Measurements from ENCODE around the gene OR52H1. TPM values are rescaled to one million over a fixed set of nuclear protein-coding genes. Genes with fewer than 3 reads are reported as not detected.

Gene OR52H1
- polyA plus RNA-seq, 1 of the 3 experiments (the other 2 are of a cell fraction): not detected

GRCh38 chr11:5592615-5593014 is 44.3 kb upstream of the OR52H1 start:
- Histone ChIP-seq H3K4me3 (ENCODE audit: low read depth in 2 of 2, low read length in 1 of 2) (no peak overlapping the region), H3K4me1 (ENCODE audit: control insufficient read depth in 1 of 2, insufficient read depth in 2 of 2, low read depth in 1 of 2, low read length in 1 of 2) (no peaks in the 10 kb centered on the region), H4K20me1 (ENCODE audit: insufficient read depth) (no peaks in the 10 kb centered on the region), H3K9ac (no peak overlapping the region), H3F3A (replicated peaks; ENCODE audit: insufficient read depth) (no peaks in the 10 kb centered on the region), H3K79me2 (ENCODE audit: insufficient read depth) (no peaks in the 10 kb centered on the region), H3K27ac (ENCODE audit: low read depth in 2 of 2, low read length in 1 of 2) (no peak overlapping the region), H3K4me2 (no peak overlapping the region), H3K9me3 (no peaks in the 10 kb centered on the region), H3K27me3 (ENCODE audit: insufficient read depth) (peaks cover 29% of the 10 kb centered on the region), H2AFZ (ENCODE audit: low read depth) (no peak overlapping the region), H3K9me2 (no peaks in the 10 kb centered on the region), H3K36me3 (replicated peaks in 1 of 2; ENCODE audit: control insufficient read depth in 1 of 2, insufficient read depth in 2 of 2, low read length in 1 of 2) (no peaks in the 10 kb centered on the region)
- POLR2A ChIA-PET: no interaction called here
- CTCF ChIA-PET: interaction anchor here (1.7 kb wide), 1 partner anchor 7 kb away, joined by 4 read pairs; no protein-coding TSS in a partner anchor
- no peak for DNase-seq
- WGBS (ENCODE audit: low lambda C conversion rate): 10% methylated on average over 5 of the region's 5 CpGs
- TF ChIP-seq RFX5 (IDR thresholded peaks at IDR 0.05; ENCODE audit: low read length) (no peak), ZBTB33 (IDR thresholded peaks at IDR 0.05; ENCODE audit: borderline replicate concordance, low read depth) (no peak), FOSL2 (IDR thresholded peaks at IDR 0.05; ENCODE audit: borderline replicate concordance, low read depth) (no peak), RCOR1 (IDR thresholded peaks at IDR 0.05; ENCODE audit: low read length) (no peak), POLR2AphosphoS5 (IDR thresholded peaks at IDR 0.05; ENCODE audit: low read depth, low read length) (no peak), TEAD4 (IDR thresholded peaks at IDR 0.05; ENCODE audit: borderline replicate concordance, insufficient read depth) (no peak), GATA2 (CRISPR knock-in tag; IDR thresholded peaks at IDR 0.05) (no peak), FOXM1 (IDR thresholded peaks at IDR 0.05; ENCODE audit: low read depth) (no peak), USF1 (IDR thresholded peaks at IDR 0.05; ENCODE audit: borderline replicate concordance, low read depth) (no peak), SMC3 (IDR thresholded peaks at IDR 0.05; ENCODE audit: low read depth, low read length) (no peak), FOXJ3 (CRISPR knock-in tag; IDR thresholded peaks at IDR 0.05) (no peak), RXRA (IDR thresholded peaks at IDR 0.05; ENCODE audit: borderline replicate concordance, low read depth) (no peak)
- TF ChIP-seq, protein P1, sequence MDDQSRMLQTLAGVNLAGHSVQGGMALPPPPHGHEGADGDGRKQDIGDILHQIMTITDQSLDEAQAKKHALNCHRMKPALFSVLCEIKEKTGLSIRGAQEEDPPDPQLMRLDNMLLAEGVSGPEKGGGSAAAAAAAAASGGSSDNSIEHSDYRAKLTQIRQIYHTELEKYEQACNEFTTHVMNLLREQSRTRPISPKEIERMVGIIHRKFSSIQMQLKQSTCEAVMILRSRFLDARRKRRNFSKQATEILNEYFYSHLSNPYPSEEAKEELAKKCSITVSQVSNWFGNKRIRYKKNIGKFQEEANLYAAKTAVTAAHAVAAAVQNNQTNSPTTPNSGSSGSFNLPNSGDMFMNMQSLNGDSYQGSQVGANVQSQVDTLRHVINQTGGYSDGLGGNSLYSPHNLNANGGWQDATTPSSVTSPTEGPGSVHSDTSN (IDR thresholded peaks at IDR 0.05): no peak

- H3K9ac ChIP-seq: no peak overlapping the region
- POLR2A ChIA-PET: no interaction called here
- CTCF ChIA-PET: interaction anchor here (1.7 kb wide), 1 partner anchor 8 kb away, joined by 4 read pairs; no protein-coding TSS in a partner anchor
- DNase-seq: no peak
- H3K4me1 ChIP-seq (ENCODE audit: control insufficient read depth in 1 of 2, insufficient read depth in 2 of 2, low read depth in 1 of 2, low read length in 1 of 2): no peaks in the 10 kb centered on the region
- no peaks in the 10 kb centered on the region for H3K9me3 ChIP-seq
- WGBS (ENCODE audit: low lambda C conversion rate): 8% methylated on average over 3 of the region's 3 CpGs
- no peak overlapping the region for H3K4me3 ChIP-seq (ENCODE audit: low read depth in 2 of 2, low read length in 1 of 2)
- no peaks in the 10 kb centered on the region for H3K79me2 ChIP-seq (ENCODE audit: insufficient read depth)
- no peaks in the 10 kb centered on the region for H3F3A ChIP-seq (replicated peaks; ENCODE audit: insufficient read depth)
- H3K27me3 ChIP-seq (ENCODE audit: insufficient read depth): peaks cover 20% of the 10 kb centered on the region
- H2AFZ ChIP-seq (ENCODE audit: low read depth): no peak overlapping the region
- H3K4me2 ChIP-seq: no peak overlapping the region
- H3K9me2 ChIP-seq: no peaks in the 10 kb centered on the region
- no peaks in the 10 kb centered on the region for H3K36me3 ChIP-seq (replicated peaks in 1 of 2; ENCODE audit: control insufficient read depth in 1 of 2, insufficient read depth in 2 of 2, low read length in 1 of 2)
- no peaks in the 10 kb centered on the region for H4K20me1 ChIP-seq (ENCODE audit: insufficient read depth)
- TF ChIP-seq, protein P2, sequence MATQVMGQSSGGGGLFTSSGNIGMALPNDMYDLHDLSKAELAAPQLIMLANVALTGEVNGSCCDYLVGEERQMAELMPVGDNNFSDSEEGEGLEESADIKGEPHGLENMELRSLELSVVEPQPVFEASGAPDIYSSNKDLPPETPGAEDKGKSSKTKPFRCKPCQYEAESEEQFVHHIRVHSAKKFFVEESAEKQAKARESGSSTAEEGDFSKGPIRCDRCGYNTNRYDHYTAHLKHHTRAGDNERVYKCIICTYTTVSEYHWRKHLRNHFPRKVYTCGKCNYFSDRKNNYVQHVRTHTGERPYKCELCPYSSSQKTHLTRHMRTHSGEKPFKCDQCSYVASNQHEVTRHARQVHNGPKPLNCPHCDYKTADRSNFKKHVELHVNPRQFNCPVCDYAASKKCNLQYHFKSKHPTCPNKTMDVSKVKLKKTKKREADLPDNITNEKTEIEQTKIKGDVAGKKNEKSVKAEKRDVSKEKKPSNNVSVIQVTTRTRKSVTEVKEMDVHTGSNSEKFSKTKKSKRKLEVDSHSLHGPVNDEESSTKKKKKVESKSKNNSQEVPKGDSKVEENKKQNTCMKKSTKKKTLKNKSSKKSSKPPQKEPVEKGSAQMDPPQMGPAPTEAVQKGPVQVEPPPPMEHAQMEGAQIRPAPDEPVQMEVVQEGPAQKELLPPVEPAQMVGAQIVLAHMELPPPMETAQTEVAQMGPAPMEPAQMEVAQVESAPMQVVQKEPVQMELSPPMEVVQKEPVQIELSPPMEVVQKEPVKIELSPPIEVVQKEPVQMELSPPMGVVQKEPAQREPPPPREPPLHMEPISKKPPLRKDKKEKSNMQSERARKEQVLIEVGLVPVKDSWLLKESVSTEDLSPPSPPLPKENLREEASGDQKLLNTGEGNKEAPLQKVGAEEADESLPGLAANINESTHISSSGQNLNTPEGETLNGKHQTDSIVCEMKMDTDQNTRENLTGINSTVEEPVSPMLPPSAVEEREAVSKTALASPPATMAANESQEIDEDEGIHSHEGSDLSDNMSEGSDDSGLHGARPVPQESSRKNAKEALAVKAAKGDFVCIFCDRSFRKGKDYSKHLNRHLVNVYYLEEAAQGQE (IDR thresholded peaks at IDR 0.05; ENCODE audit: low read depth, low read length): no peak
- TF ChIP-seq FOXM1 (IDR thresholded peaks at IDR 0.05; ENCODE audit: low read depth) (no peak), IRF3 (IDR thresholded peaks at IDR 0.05; ENCODE audit: low read depth, low read length) (no peak), POLR2AphosphoS5 (IDR thresholded peaks at IDR 0.05; ENCODE audit: low read depth, low read length) (no peak)
- H3K27ac ChIP-seq (ENCODE audit: low read depth in 2 of 2, low read length in 1 of 2): no peak overlapping the region
These were observed 43.3 kb upstream of the OR52H1 start for GRCh38 chr11:5591613-5592012.

Data from SK-N-SH (cell line).